ENCODE data around the gene GMDS.

DNA sequence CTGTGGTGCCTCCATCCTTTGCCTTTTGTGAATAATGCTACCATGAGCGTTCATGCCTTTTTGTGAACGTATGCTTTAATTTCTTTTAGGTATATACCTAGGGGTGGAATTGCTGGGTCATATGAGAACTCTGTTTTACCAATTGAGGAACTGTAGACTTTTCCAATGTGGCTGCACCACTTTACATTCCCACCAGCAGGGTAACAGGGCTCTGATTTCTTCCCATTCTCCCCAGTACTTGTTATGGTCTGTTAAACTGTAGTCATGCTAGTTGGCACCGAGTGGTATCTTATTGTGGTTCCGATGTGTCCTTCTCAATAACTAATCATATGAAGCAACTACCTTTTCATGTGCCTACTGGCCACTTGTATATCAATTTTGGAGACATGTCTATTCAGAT is 312.1 kb downstream of the GMDS start:
- TF ChIP-seq, protein P1, sequence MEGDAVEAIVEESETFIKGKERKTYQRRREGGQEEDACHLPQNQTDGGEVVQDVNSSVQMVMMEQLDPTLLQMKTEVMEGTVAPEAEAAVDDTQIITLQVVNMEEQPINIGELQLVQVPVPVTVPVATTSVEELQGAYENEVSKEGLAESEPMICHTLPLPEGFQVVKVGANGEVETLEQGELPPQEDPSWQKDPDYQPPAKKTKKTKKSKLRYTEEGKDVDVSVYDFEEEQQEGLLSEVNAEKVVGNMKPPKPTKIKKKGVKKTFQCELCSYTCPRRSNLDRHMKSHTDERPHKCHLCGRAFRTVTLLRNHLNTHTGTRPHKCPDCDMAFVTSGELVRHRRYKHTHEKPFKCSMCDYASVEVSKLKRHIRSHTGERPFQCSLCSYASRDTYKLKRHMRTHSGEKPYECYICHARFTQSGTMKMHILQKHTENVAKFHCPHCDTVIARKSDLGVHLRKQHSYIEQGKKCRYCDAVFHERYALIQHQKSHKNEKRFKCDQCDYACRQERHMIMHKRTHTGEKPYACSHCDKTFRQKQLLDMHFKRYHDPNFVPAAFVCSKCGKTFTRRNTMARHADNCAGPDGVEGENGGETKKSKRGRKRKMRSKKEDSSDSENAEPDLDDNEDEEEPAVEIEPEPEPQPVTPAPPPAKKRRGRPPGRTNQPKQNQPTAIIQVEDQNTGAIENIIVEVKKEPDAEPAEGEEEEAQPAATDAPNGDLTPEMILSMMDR (IDR thresholded peaks at IDR 0.05) = no peak
- no peak for TF ChIP-seq POLR2A (IDR thresholded peaks at IDR 0.05)
- TF ChIP-seq POLR2AphosphoS5 (IDR thresholded peaks at IDR 0.05; ENCODE audit: insufficient read depth in 1 of 2, low read depth in 1 of 2) = no peak

All from vagina (tissue), 2 donors.